C4-2B (cell line): ENCODE results near the gene UNC5C.

Source experiments
- H3K27ac ChIP-seq: fragments of 450-650 bp; 2 replicates; pipeline ENCODE4 v1.5.1; 2017
- ZFX ChIP-seq: fragments of 450-650 bp; IDR thresholded peaks from 2 replicates; pipeline ENCODE4 v1.6.1; 2017
- TF ChIP-seq, protein P1 (sequence below): fragments of 450-650 bp; conservative IDR thresholded peaks from 2 replicates; pipeline ENCODE4 v1.5.1; 2017; ENCODE audit warnings: mild to moderate bottlenecking

UNC5C gene

DNA sequence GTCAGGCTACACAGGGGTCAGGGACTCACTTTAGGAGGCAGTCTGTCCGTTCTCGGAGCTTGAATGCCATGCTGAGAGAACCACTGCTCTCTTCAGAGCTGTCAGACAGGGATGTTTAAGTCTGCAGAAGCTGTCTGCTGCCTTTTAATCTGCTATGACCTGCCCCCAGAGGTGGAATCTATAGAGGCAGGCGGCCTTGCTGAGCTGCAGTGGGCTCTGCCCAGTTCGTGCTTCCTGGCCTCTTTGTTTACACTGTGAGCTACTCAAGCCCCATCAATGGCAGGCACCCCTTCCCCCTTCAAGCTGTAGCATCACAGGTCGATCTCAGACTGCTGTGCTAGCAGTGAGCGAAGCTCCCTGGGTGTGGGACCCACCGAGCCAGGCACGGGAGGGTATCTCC is 31.5 kb upstream of the UNC5C start:
- H3K27ac ChIP-seq: no peak overlapping the region
- TF ChIP-seq, protein P1, sequence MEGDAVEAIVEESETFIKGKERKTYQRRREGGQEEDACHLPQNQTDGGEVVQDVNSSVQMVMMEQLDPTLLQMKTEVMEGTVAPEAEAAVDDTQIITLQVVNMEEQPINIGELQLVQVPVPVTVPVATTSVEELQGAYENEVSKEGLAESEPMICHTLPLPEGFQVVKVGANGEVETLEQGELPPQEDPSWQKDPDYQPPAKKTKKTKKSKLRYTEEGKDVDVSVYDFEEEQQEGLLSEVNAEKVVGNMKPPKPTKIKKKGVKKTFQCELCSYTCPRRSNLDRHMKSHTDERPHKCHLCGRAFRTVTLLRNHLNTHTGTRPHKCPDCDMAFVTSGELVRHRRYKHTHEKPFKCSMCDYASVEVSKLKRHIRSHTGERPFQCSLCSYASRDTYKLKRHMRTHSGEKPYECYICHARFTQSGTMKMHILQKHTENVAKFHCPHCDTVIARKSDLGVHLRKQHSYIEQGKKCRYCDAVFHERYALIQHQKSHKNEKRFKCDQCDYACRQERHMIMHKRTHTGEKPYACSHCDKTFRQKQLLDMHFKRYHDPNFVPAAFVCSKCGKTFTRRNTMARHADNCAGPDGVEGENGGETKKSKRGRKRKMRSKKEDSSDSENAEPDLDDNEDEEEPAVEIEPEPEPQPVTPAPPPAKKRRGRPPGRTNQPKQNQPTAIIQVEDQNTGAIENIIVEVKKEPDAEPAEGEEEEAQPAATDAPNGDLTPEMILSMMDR: no peak
- TF ChIP-seq ZFX: no peak

DNA sequence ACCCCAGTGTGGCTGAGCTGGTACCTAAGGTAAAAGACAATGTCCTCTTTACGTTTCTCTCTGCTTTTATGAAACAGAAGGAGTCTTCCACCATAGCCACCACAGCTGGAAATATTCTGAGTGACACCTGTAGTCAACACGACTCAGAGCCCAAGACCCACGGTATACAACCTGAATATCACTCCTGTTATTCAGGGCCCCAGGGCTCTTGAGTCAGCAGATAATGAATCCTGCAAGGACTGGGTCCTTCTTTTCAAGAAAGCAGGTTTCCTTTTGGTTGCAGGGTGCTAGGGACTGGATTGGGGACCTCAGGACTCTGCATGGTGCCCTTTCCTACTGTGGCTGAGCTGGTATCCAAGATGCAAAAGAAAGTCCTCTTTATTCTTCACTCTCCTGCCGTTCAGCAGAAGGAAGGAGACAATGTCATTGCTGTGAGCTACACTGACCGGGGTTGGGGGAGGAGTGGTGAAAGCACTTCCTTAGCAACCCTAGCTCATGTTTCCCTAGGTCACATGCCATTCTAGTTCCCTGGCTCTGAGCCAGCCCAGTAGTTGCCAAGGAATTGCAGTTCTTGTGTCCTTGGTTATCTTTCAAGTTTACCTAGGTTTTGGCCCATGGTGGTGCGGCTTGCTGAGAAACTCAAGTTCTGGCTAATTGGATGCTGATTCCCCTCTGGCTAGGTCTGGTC is 23.7 kb upstream of the UNC5C start:
- H3K27ac ChIP-seq: peak overlapping the region; percentile 30
- TF ChIP-seq, protein P1: no peak
- no peak for TF ChIP-seq ZFX

DNA sequence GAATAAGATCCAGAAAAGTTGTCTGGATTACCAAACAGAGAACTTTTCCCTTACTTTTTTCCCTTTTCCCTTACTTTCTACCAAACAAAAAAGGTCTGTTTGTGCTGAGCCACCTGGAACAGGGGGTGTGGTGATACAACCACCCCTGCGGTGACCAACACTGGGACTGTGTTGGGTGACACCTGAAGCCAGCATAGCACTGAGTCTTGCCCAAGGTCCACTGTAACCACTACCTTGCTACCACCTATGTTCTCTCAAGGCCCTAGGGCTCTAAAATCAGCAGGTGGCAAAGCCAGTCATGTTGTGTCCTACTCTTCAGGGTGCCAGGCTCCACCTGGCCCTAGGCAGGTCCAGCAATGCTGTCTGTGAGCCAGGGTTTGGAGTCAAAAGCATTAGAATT is 22.8 kb upstream of the UNC5C start:
- TF ChIP-seq, protein P1: no peak
- TF ChIP-seq ZFX: no peak

DNA sequence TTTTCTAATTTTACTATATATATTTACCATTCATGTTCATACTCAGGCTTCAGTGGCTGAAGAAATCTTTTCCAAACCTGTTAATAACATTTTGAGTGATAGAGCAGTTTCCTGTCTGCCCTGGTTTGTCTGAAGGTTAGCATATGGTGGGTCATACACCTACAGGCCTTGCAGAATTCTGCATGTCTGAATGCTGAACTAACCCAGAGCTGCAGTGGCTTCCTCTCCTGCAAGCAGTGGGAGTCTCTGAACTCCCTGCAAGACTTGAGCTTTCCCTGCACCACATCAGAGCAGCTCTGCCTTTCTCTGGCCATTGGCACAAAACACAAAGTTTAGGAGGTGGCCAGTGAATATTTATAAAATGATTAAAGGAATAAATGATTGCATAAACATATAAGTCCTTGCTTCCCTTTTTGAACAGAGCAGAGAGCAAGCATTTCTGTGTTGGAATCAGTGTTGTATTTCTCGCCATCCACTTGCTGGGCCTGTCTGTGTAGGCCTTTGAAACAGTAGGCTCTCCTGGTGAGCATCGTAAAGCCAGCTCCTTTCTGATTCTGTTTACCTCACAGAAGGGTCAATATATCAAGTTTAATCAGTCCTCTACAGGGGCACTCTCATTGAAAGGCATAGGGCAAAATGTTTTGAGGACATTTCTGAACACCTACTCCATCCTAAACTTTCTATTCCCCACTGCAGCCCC is 15.0 kb upstream of the UNC5C start:
- H3K27ac ChIP-seq: no peak overlapping the region
- TF ChIP-seq, protein P1: no peak
- TF ChIP-seq ZFX: no peak

More for the DNA sequence above, 22.8 kb upstream of the UNC5C start:
- H3K27ac ChIP-seq: no peak overlapping the region; the same call in 1 of the 2 replicates

DNA sequence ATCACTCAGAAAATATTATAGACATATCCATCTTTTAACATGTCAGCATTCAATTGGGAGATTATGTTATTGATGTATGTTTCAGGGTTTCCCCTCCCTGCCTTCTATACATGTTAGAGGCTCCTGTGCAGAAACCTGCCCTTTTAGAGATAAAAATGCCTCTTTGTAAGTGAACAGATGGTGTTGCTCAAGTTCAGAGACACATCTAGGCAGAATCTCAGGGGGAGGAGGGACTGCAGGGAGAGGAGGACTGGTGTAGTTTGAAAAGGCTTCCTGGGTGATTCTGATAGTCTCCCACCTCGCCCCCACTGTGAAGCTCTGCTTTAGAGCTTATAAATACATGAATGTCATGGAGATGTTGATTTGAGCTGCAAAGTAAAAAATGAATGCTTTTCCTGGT is 12.0 kb upstream of the UNC5C start:
- H3K27ac ChIP-seq: no peak overlapping the region
- no peak for TF ChIP-seq ZFX
- TF ChIP-seq, protein P1: no peak

DNA sequence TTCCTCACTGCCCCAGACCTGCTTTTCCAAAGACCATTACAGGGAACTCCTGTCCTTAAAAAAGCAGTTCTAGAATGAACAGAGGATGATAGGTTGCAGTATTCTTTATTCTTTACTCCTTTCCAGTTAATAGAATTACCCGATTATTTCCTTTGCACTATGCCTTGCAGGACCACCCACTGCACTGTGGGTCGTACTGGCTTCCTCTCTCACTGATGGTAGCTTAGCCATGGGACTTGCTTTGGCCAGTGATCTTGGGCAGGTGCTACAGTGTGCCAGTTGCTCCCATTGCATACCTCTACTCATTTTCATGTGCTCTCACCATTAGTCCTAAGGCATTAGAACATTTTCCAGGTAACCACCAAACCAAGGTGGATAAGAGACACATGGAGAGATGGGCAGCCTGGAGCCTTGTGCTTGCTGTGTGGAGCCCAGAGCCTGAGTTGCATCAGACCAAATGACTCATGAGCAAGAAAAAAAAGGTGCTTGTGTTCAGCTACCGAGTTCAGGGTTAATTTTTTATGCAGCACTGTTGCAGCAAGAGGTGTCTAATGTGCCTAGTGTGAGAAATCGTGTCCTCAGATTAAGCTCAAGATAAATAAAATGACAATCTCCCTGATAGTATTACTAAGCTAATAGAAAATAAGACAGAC is 7.6 kb upstream of the UNC5C start:
- TF ChIP-seq ZFX: no peak
- TF ChIP-seq, protein P1: no peak
- H3K27ac ChIP-seq: no peak overlapping the region
